GM06990 (cell line): ENCODE data around the gene SEMA6C.
A peak's percentile ranks its signal among the peaks of the same experiment; 100 is the strongest.
"Not testable (repeated sequence)": the region's sequence is repeated elsewhere in the genome, so short reads cannot be mapped to it uniquely, and the experiment has no call there.

Source experiments
- DNase-seq: peaks from one replicate; pipeline ENCODE4 v3.0.0-alpha.2; 2011; ENCODE audit not compliant: insufficient read length; ENCODE audit errors: extremely low read depth
- H3K27me3 ChIP-seq: replicated peaks from 2 replicates; pipeline ENCODE4 v1.6.0; 2011; ENCODE audit warnings: low read length; ENCODE audit not compliant: control insufficient read depth, insufficient read depth
- H3K36me3 ChIP-seq: 2 replicates; pipeline ENCODE4 v1.5.1; 2011; ENCODE audit warnings: low read length; ENCODE audit not compliant: control insufficient read depth, insufficient read depth
- H3K4me3 ChIP-seq: replicated peaks from 2 replicates; pipeline ENCODE4 v1.5.1; 2011; ENCODE audit warnings: low read depth, mild to moderate bottlenecking, control low read depth, low read length
- CTCF ChIP-seq: IDR thresholded peaks from 2 replicates; pipeline ENCODE4 v1.5.1; 2011; ENCODE audit warnings: low read length, control low read depth, mild to moderate bottlenecking, inconsistent platforms; ENCODE audit not compliant: insufficient read depth, poor library complexity, severe bottlenecking

Gene SEMA6C, protein sequence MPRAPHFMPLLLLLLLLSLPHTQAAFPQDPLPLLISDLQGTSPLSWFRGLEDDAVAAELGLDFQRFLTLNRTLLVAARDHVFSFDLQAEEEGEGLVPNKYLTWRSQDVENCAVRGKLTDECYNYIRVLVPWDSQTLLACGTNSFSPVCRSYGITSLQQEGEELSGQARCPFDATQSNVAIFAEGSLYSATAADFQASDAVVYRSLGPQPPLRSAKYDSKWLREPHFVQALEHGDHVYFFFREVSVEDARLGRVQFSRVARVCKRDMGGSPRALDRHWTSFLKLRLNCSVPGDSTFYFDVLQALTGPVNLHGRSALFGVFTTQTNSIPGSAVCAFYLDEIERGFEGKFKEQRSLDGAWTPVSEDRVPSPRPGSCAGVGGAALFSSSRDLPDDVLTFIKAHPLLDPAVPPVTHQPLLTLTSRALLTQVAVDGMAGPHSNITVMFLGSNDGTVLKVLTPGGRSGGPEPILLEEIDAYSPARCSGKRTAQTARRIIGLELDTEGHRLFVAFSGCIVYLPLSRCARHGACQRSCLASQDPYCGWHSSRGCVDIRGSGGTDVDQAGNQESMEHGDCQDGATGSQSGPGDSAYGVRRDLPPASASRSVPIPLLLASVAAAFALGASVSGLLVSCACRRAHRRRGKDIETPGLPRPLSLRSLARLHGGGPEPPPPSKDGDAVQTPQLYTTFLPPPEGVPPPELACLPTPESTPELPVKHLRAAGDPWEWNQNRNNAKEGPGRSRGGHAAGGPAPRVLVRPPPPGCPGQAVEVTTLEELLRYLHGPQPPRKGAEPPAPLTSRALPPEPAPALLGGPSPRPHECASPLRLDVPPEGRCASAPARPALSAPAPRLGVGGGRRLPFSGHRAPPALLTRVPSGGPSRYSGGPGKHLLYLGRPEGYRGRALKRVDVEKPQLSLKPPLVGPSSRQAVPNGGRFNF

GRCh38 chr1:151146412-151147131 is at the start of gene SEMA6C:
Gene SEMA6C (minus strand): TSS chr1:151146631. CDS start chr1:151142621, 4,010 bp downstream.
- Histone ChIP-seq H3K4me3 (peak within 1 kb of the TSS; percentile 85), H3K36me3 (no peaks in the 10 kb centered on the region), H3K27me3 (peaks cover 2% of the 10 kb centered on the region)
- peak; percentile 84 for DNase-seq
- no peak for TF ChIP-seq CTCF

- DNase-seq: not testable (repeated sequence)
Observed at GRCh38 chr1:151194894-151195594, 48.6 kb upstream of the SEMA6C start.

GRCh38 chr1:151193856-151194255 is 47.4 kb upstream of the SEMA6C start:
- no peak for DNase-seq
- Histone ChIP-seq H3K4me3 (no peak overlapping the region), H3K27me3 (no peaks in the 10 kb centered on the region), H3K36me3 (no peaks in the 10 kb centered on the region)
- TF ChIP-seq CTCF: no peak

More at GRCh38 chr1:151194894-151195594, 48.6 kb upstream of the SEMA6C start:
- H3K27me3 ChIP-seq, H3K4me3 ChIP-seq, H3K36me3 ChIP-seq: not testable (repeated sequence)

DNA sequence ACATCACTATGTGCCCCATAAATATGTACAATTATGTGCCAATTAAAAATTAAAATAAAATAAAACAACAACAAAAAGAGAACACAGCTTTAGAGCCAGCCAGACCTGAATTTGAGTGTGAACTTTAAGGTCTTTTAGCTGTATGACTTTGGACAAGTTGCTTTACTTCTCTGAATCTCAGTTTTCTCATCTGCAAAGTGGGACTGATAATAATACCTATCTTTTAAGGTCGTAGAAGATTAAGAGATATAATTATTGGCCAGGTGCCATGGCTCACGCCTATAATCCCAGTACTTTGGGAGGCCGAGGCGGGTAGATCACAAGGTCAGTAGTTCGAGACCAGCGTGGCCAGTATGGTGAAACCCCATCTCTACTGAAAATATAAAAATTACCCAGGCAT is 46.9 kb upstream of the SEMA6C start:
- no peak for DNase-seq
- Histone ChIP-seq H3K4me3 (no peak overlapping the region), H3K27me3 (no peaks in the 10 kb centered on the region), H3K36me3 (no peaks in the 10 kb centered on the region)
- no peak for TF ChIP-seq CTCF

GRCh38 chr1:151192047-151192446 is 45.6 kb upstream of the SEMA6C start:
- no peak for TF ChIP-seq CTCF
- Histone ChIP-seq H3K27me3 (no peaks in the 10 kb centered on the region), H3K36me3 (no peaks in the 10 kb centered on the region), H3K4me3 (no peak overlapping the region)
- no peak for DNase-seq
